GM18502 (cell line): Measurements from ENCODE around the gene SHROOM3.

Experiments used
- ATAC-seq: cut with Tn5 transposase; IDR thresholded peaks from one replicate; pipeline ENCODE4 v1.9.1; 2021; ENCODE audit warnings: mild to moderate bottlenecking; ENCODE audit not compliant: unreplicated experiment, poor library complexity

The SHROOM3 gene

DNA sequence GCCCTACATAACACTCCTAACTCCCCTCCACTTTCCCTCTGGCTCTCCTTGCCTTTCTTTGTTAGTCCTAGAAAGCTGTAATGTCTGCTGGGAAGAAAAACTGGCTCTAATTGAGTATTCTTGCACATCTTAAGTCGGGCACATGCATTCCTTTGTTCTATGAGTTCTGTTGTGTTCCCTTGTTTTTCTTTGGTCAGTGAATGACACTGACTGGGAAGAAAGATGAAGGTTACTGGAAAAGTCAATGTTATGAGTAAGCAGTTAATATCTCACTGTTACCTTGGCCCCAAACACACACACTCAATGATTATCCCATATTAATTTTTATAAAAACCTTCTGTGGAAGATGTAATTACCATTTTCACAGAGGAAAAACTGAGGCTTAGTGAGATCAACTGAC, 247.0 kb downstream of the SHROOM3 start:
- no peak for ATAC-seq

DNA sequence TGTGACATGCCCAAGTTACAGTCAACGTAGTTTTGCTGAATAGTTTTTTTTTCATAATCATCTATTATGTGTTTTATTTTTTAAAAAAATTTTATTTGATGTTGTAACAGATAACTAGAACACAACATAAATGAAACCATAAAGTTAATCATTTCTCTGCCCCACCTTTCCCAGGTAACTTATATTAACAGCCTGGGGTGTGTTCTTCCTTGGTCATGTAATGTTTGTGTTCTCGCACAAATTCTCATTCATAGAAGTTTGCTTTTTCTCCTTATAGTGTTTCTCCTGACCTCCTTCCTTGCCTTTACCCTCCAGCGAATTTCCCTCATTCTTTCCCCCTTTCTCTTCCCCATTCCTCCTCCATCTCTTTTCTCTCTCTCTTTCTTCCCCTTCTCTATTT, 248.1 kb downstream of the SHROOM3 start:
- no peak for ATAC-seq

GRCh38 chr4:76687746-76688448, 252.9 kb downstream of the SHROOM3 start:
- ATAC-seq = no peak

DNA sequence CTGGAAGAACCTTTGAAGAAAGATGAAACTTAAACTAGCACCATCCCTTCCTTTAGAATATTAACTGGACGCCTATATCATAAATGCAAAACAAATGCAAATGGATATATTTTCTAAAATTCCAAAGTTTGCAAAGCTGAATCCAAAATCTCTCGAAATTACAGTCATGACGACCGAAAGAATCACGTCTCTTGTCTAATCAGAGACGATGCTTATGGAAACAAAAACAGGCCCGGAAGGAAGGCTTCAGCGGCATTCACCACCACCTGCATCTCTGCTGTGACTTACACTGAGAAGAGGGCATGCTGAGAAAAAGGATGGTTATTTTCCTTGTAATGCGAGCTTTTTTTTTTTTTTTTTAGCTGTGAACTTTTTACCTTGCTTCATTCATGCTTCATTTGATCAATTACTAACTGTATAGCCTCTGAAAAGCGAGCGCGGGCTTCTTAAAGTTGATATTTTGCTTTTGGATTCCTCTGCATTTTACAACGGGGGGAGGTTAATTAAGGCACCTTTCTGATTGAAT, 253.7 kb downstream of the SHROOM3 start:
- no peak for ATAC-seq

DNA sequence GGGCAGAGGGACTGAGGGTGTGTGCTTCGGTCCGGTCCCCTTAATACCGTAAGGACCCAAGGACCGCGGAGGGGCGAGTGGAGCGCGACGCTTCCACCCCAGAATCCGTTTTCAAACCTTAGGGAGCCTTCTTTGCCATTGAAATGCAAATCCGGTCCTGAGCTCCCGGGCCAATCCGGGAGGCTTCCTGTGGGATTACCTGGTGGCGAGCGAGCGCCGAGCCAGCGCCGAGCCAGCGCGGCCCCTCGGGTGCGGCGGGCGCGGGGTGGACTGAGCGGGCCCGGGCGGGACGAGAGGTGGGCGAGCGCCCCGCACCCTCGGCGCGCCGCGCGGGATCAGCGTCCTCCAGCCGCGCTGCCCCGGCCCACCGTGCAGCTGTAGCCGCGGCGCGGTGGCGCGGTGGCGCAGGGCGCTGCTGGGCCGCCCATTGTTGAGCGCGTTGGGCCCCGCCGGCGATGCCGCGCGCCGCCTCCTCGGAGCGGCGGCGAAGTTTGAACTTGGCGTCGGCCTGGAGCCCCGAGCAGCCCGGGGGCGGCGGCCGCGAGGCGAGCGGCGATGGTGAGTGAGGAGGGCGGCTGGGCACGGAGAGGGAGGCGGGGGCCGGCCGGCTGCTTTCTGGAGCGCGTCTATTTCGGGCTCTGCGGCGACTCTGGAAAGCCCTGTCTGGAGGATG, 254.3 kb downstream of the SHROOM3 start:
- ATAC-seq = peak; percentile 63

- no peak for ATAC-seq
Measured at GRCh38 chr4:76690011-76690905, 255.2 kb downstream of the SHROOM3 start.

DNA sequence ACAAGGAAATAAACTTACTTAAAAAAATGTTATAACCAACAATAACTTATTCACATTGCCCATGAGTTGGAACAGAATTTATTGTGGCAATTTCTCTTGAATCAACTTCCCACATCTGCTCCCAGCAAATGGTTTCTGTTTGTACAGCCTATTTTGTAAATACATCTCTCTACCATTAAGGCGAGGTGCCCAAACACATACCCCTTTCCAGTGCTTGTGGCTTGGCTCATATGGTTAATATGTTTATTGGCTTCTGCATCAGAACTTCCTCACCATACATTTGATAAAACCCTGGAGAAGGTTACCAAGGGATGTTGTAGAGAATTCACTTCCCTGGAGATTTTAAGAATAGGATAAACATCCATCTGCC, 255.9 kb downstream of the SHROOM3 start:
- ATAC-seq = no peak

- no peak for ATAC-seq
Measured at GRCh38 chr4:76691807-76692582, 257.0 kb downstream of the SHROOM3 start.

GRCh38 chr4:76692761-76693160, 257.7 kb downstream of the SHROOM3 start:
- no peak for ATAC-seq

DNA sequence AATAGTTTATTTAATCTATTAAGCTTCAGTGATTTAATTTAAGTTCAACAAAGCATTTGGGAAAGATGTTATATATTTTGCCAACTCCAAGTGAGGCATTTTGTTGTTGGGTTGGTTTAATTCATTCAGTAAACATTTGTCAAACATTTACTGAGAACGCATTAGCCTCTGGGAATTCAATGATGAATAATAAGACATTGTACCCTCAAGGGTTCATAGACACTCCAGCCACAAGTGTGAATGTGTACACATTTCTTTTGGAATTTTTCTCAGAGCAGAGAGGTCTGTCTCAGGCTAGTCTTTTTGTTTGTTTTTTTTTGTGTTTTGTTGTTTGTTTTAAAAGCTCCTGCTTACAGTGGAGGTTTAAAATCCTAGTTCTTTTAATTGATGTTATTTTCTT, 259.0 kb downstream of the SHROOM3 start:
- ATAC-seq = no peak

DNA sequence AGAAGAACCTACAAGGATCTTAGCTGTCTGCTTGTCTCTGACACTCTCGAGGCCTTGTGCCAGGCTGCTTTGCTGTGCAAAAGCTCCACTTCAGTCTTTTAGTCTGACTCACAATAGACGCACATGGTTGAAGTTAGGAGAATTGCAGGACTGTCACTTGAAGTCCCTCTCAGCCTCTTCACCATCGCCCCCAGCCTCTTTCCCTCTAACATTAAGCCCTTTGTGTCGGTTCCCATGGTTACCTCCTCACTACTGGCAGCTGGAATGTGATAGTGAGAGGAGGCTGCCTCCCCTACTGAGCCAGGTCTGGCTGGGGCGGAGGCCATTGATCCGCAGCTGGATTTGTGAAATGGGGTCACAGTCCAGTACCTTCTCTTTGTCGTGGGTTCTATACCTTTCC, 261.1 kb downstream of the SHROOM3 start:
- ATAC-seq = no peak

DNA sequence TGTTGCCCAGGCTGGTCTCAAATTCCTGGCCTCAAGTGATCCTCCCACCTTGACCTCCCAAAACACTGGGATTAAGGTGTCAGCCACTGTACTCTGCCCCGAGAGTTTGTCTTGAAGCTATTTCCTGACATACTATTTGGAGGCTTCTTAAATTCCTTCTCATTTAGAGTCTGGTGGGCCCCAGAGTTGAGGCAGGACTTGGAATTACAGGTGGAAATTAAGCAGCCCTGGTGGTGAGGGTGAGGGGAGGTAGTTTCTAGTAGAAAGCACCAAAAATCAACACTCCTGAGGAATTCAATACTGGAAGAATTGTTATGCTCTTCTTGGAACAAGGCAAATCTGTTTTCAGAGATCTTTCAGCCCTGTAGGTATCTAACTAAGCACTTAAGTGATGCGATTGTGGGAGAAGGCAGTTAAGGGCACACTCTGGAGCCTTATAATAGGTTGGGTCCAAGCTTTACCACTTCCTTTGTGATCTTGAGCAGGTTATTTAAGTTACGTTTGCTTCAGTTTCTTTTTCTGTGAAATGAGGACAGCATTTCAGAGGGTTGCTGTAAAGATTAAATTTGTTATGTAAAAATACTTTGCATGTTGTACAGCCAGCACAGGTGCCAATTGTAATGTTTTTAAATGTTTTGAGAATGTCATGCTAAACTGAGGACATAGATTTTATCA, 262.2 kb downstream of the SHROOM3 start:
- ATAC-seq = peak; percentile 87

DNA sequence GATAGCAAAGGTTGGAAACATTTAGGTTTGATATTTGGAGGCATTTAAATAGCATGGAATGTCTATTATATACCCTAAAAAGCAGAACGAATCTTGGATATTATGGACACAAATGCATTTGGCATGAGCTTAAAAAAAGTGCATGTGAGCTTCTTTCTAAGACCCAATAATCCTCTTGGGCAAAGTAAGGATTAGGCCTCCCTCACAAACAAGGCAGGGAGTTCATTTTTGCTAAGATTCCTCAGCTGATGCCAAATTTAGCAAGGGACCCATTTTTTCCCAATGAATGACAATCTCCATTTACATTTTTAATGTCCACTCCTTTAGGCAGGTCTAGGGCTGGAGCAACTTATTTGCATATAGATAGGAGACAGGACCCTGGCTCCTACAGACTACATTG, 263.1 kb downstream of the SHROOM3 start:
- ATAC-seq = no peak

- no peak for ATAC-seq
Measured at GRCh38 chr4:76699751-76700310, 264.8 kb downstream of the SHROOM3 start.

DNA sequence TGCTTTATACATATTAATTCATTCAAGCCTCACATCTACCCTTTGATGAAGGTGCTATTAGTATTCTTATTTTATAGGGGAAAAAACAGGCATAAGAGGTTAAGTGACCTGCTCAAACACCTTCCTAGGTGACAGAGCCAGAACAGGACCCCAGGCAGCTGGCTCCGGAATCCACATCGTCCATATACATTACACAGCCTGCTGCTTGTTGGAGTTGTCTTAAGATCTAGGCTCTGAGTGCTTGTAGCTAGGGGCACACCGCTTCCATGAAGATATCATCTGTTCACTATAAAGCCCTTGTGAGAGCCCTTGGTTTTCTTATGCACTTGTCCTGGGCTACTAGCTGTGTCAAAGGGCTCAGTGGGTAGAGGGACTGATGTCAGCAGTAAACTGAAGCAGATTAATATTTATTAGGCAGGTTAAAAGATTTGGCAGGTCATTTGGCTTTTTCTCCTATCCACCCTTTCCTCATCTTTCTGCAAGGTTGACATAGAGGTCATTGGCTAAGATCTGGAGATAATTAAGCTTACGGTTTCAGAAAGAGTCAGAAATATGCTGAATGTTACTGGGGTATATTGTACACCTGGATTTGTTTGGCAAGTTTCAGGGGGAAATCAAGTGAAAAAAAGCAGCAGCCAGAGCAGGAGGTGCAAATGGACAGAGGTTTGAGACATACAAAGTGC, 267.6 kb downstream of the SHROOM3 start:
- ATAC-seq = no peak

DNA sequence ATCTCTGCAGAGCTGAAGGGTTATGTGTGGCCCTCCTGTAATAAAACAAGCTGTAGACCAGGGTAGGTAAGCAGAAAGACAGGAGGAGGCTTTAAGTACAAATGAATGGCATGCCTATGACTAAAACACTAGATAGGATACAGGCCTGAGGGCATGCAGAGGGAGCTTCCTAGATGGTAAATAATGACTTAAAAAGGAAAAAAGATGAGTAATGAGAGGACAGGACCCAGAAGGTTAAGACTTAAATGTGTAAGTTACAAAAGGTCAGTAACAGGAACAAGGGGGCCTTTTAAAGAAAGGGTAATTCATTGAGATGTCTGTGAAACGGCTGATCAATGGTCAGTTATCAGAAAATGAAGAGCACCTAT, 268.1 kb downstream of the SHROOM3 start:
- ATAC-seq = no peak

DNA sequence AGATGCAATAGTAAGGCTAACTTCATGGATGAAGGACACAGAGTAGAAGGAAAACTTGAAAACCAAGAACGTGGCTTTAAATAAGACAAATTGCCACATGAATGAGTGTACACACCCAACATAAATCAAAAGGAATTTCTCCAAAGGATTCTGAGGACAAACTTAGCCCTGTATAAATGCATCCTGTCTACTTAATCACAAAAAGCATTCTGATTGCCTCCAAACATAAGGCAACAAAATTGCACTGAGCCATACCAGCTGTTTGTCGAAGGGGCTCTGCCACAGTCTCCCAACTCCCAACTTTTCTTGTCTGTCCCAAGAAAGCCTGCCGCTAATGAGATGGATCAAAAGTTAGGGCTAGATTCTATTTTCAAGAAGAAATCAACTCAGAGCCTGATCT, 268.6 kb downstream of the SHROOM3 start:
- ATAC-seq = no peak

DNA sequence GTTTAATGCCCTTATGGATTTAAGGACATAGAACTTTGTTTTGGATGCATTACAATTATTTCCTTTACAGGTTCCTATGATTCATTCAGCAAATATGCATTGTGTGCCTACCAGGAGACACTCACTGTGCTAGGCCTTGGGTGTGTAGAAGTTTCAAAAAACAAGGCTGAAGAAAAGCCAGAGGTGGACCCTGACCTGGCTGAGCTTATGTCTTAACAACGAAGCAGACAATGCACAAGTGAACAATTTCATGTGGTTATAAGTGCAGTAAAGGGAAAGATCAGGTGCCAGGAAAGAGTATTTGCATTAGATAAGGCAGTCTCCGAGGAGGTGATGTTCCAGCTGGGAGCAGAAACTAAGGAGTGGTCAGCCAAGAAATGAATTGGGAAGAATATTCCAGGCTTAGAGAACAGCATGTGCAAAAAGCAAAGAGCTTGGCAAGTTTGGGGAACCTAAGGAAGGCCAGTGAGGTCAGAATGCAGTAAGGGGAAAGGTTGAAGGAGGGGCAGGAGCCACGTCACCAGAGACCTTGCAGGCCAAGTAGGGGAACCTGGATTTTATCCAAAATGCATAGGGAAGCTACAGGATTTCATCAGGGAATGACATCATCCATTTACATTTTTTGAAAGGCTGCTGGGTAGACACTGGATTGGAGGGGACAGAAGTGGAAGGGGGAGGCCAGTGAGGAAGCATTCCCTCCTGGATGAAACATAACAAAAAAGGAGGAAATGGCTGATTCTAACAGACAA, 269.3 kb downstream of the SHROOM3 start:
- ATAC-seq = no peak
